GM18951 (cell line): ENCODE data around the gene GALE.
A peak's percentile ranks its signal among the peaks of the same experiment; 100 is the strongest.
"Not testable (repeated sequence)": the region's sequence is repeated elsewhere in the genome, so short reads cannot be mapped to it uniquely, and the experiment has no call there.

Experiments
- POLR2A ChIP-seq: IDR thresholded peaks from 4 replicates; pipeline ENCODE4 v1.6.1; 2011; ENCODE audit warnings: mild to moderate bottlenecking; ENCODE audit not compliant: insufficient read length, insufficient read depth; ENCODE audit errors: extremely low read depth
- in situ Hi-C: fragments of 300-500 bp; cut with MboI; formaldehyde crosslinking; loops from one replicate; pipeline ENCODE4 v1.12.0; 2022; ENCODE audit warnings: low sequenced_read_pairs, mixed read lengths, inconsistent platforms; ENCODE audit not compliant: unreplicated experiment

The GALE gene

DNA sequence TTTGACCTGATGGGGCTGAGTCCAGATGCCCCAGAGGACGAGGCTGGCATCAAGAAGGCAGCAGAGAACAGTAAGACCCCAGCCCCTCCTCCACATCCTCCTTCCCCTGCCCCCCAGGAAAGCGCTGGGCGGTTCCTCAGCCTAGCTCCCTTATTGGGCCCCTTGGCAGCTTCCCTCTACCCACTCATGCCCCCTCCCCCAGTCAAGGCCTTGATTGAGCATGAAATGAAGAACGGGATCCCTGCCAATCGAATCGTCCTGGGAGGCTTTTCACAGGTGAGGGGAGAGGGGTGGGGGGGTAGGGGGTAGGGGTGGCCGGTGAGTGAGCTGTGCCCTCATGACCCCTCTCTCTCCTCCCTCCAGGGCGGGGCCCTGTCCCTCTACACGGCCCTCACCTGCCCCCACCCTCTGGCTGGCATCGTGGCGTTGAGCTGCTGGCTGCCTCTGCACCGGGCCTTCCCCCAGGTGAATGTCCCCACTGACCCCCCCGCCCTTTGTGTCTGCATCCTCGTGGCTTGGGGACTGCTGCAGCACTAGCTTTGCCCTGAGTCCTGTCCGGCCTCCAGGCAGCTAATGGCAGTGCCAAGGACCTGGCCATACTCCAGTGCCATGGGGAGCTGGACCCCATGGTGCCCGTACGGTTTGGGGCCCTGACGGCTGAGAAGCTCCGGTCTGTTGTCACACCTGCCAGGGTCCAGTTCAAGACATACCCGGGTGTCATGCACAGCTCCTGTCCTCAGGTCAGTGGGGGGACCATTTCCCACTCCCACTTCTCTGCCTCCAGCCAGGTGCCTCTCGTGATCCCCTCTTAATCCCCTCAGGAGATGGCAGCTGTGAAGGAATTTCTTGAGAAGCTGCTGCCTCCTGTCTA, 6.5 kb downstream of the GALE start:
- in situ Hi-C loops: no loop called here
- TF ChIP-seq POLR2A: no peak

- TF ChIP-seq POLR2A: no peak
- in situ Hi-C loops: no loop called here
These were observed 7.4 kb downstream of the GALE start for GRCh38 chr1:23793018-23793781.

DNA sequence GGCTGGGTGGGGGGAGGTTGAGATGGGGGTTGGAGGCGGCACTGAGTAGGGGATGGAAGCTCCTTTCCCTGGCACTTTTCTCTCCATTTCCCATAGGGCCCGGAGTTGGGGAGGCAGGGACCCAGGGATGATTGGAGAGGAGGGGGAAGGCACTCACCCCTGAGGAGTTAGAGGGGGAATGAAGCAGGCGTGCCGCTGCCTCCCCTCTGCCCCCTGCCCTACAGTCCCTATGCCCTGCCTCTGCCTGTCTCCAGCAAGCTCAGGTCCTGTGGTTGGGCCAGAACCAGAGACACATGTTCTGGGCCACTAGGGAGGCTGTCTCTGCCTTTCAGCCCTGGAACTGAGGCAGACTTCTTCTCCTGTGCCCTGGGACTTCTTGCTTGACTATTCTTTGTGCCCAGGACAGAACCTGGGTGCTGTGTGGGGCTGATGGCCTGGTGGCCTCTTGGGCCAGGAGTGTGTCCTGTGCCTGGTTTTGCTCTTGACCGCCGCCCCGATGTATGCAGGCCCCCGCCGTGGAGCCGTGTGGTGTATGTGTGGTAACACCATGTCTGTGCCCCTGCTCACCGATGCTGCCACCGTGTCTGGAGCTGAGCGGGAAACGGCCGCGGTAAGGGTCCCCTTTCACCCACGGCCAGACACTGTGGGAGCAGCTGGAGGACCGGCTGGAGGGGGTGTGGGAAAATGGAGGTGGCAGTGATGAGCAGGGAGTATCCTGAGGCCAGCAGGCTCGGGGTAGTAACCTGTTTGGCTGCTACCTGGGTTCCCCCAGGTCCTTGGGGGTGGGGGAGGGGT, 8.2 kb downstream of the GALE start:
- no peak for TF ChIP-seq POLR2A
- in situ Hi-C loops: no loop called here

DNA sequence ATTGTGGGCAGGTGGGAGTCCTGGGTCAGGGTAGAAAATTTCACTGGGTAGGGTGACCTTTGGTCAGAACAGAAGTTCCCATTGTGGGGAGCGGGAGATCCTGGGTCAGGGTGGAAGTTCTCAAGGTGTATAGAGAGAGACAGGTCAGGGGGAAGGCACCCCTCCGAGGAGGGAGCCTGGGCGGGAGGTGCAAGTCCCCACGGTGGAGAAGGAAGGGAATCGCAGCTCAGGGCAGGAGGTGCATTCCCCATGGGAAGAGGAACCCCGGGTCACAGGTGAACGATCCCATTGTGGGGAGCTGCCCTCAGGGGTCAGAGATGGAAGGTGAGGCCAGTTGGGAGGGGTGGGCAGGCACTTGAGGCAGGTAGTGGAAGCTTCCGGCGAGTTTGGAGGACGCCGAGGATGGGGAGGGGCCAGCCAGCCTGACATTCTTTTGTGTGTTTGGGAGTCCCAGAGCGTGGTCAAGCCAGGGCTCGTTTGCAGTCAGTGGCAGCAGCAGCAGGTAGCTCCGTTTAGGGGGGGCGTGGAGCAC, 9.0 kb downstream of the GALE start:
- TF ChIP-seq POLR2A: no peak
- in situ Hi-C loops: no loop called here

- peak; percentile 72 for TF ChIP-seq POLR2A
- in situ Hi-C loops: no loop called here
These were observed 9.6 kb downstream of the GALE start, which contains the start of gene LYPLA2 for GRCh38 chr1:23790696-23791515. TSS of gene LYPLA2 (plus strand) at chr1:23791145. CDS start at chr1:23792683, 1,538 bp downstream.

- in situ Hi-C loops: no loop called here
- TF ChIP-seq POLR2A: no peak
These were observed 11.9 kb downstream of the GALE start for GRCh38 chr1:23788695-23789094.

DNA sequence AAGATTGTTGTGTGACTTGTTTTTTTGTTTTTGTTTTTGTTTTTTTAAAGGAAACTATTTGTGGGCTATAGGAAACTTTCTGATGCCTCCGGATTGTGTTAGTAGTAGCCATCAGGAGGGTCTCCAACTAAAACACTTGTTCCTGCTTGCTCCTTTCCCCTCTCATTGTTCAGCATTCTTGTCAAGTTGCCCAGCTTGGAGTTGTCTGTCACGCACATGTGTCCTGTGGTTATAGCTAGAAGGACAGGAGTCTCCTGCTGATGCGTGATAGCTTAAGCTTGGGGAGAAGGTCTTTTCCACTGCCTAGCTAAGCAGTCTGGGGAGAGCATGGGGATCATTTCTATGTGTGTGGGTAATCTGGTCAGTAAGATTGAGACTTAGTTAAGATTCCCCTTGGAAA, 12.9 kb downstream of the GALE start:
- in situ Hi-C loops: no loop called here
- TF ChIP-seq POLR2A: no peak

DNA sequence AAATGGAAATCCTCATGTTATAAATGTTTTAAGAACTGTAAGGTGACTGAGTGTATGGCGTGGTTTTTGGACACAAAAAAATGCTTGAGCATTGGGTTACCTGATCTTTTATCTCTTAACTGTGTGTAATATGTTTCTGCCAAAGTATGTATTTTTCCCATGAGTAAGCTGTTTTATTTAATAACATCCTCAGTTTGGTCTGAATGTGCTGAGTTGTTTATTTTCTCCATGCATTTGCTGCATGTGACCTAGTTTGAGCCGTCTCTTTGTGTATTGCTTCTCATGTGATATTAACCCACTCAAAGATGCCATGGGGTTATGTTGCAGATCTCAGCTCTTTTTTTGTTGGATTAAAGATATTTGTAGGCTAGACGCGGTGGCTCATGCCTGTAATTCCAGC, 15.7 kb downstream of the GALE start:
- in situ Hi-C loops: no loop called here

GRCh38 chr1:23783141-23783540, 17.4 kb downstream of the GALE start:
- in situ Hi-C loops: not testable (repeated sequence)

More for the DNA sequence above, 15.7 kb downstream of the GALE start:
- no peak for TF ChIP-seq POLR2A

- TF ChIP-seq POLR2A: no peak
- in situ Hi-C loops: no loop called here
These were observed 20.7 kb downstream of the GALE start for GRCh38 chr1:23779826-23780371.

DNA sequence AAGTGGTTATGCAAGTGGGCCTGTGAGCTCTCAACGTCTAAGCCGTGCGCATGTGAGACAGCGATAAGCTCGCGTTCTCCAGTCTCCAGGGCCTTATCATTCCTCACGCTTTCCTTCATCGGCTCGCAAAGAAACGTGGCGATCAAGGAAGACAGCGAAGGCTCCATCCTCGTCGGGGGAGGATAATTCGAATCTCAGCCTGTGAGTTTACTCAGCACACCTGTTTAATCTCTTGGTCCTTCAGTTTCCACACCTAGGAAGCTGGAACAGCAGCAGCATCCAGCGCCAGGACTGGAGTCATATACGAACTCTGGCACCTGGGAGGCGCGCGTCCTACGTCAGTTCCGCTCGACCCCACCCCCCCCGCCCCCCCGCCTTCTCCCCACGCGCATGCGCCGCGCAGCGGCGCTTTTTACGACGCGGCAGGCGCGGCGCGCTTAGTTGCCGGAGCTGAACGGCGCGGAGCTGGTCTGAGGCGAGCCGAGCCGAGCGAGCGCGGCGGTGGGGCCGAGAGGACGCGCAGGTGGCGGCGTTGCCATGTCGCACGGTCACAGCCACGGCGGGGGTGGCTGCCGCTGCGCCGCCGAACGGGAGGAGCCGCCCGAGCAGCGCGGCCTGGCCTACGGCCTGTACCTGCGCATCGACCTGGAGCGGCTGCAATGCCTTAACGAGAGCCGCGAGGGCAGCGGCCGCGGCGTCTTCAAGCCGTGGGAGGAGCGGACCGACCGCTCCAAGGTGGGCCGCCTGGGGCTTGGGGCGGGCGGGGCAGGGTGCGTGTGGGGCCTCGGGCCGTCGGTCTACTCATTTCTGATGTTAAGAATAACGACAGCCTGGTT, 22.4 kb downstream of the GALE start, which contains the start of gene PITHD1:
TSS of gene PITHD1 (plus strand) at position 440 of the 836 bp plus-strand sequence. CDS start at position 538, 98 bp downstream.
- peak; percentile 98 for TF ChIP-seq POLR2A
- in situ Hi-C loops: no loop called here
